ENCODE data around the gene TSHZ3.

- TF ChIP-seq EP300 (IDR thresholded peaks at IDR 0.05; ENCODE audit: low read depth in 2 of 2, low read length in 2 of 2) (no peak), EP300 (CRISPR knock-in tag; IDR thresholded peaks at IDR 0.05; ENCODE audit: borderline replicate concordance) (no peak), PHF5A (CRISPR knock-in tag; IDR thresholded peaks at IDR 0.05; ENCODE audit: low read depth, unreplicated experiment) (no peak), MED13 (CRISPR knock-in tag; IDR thresholded peaks at IDR 0.05) (no peak), EZH2 (conservative IDR thresholded peaks at IDR 0.05; ENCODE audit: low read depth, low read length) (no peak), FOXP1 (IDR thresholded peaks at IDR 0.05) (no peak), FOXP1 (CRISPR knock-in tag; IDR thresholded peaks at IDR 0.05) (no peak), TCF7 (IDR thresholded peaks at IDR 0.05; ENCODE audit: low read depth) (no peak), ZC3H4 (CRISPR knock-in tag; IDR thresholded peaks at IDR 0.05; ENCODE audit: borderline replicate concordance) (no peak), THAP7 (CRISPR knock-in tag; IDR thresholded peaks at IDR 0.05) (no peak), POLR2A (IDR thresholded peaks at IDR 0.05; ENCODE audit: insufficient read depth in 1 of 2, low read depth in 2 of 2, low read length in 2 of 2) (no peak)
Observed at GRCh38 chr19:31339411-31339810, 9.8 kb downstream of the TSHZ3 start.

Data from HepG2 (cell line).